ENCODE measurements around the gene ZCCHC7.

GRCh38 chr9:37255187-37255586 lies 134.8 kb downstream of the ZCCHC7 start:
- no peak for TF ChIP-seq POLR2A (IDR thresholded peaks at IDR 0.05)
- TF ChIP-seq, protein P1, sequence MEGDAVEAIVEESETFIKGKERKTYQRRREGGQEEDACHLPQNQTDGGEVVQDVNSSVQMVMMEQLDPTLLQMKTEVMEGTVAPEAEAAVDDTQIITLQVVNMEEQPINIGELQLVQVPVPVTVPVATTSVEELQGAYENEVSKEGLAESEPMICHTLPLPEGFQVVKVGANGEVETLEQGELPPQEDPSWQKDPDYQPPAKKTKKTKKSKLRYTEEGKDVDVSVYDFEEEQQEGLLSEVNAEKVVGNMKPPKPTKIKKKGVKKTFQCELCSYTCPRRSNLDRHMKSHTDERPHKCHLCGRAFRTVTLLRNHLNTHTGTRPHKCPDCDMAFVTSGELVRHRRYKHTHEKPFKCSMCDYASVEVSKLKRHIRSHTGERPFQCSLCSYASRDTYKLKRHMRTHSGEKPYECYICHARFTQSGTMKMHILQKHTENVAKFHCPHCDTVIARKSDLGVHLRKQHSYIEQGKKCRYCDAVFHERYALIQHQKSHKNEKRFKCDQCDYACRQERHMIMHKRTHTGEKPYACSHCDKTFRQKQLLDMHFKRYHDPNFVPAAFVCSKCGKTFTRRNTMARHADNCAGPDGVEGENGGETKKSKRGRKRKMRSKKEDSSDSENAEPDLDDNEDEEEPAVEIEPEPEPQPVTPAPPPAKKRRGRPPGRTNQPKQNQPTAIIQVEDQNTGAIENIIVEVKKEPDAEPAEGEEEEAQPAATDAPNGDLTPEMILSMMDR (IDR thresholded peaks at IDR 0.05), result no peak

Data from thyroid gland (tissue), 4 donors.